ENCODE data around the gene THOP1.

THOP1 gene

GRCh38 chr19:2827022-2827421, 41.7 kb downstream of the THOP1 start:
- Histone ChIP-seq H3K4me3 (ENCODE audit: low read depth, low read length, poor library complexity, severe bottlenecking) (no peak overlapping the region), H3K79me2 (ENCODE audit: insufficient read depth, low read length) (no peaks in the 10 kb centered on the region), H3K4me1 (ENCODE audit: insufficient read depth, low read length, severe bottlenecking) (no peaks in the 10 kb centered on the region), H3K9me3 (ENCODE audit: low read length) (0 out of 2 replicates have a peak, but pooled peaks cover 2% of the 10 kb centered on the region), H3F3A (ENCODE audit: insufficient read depth, low read length) (no peaks in the 10 kb centered on the region), H4K20me1 (ENCODE audit: insufficient read depth, low read length) (no peaks in the 10 kb centered on the region), H3K9me2 (ENCODE audit: low read depth, low read length) (no peaks in the 10 kb centered on the region), H3K4me2 (ENCODE audit: low read length) (no peak overlapping the region), H3K27me3 (ENCODE audit: insufficient read depth, low read length) (no peaks in the 10 kb centered on the region), H3K9ac (ENCODE audit: low read length) (no peak overlapping the region), H2AFZ (ENCODE audit: low read length) (no peak overlapping the region), H3K36me3 (ENCODE audit: insufficient read depth, low read length) (no peaks in the 10 kb centered on the region), H3K27ac (ENCODE audit: low read depth, low read length, poor library complexity, severe bottlenecking) (no peak overlapping the region)
- TF ChIP-seq EZH2 (IDR thresholded peaks at IDR 0.05; ENCODE audit: borderline replicate concordance, low read length) (no peak), CTCF (IDR thresholded peaks at IDR 0.05; ENCODE audit: low read length) (no peak)

DNA sequence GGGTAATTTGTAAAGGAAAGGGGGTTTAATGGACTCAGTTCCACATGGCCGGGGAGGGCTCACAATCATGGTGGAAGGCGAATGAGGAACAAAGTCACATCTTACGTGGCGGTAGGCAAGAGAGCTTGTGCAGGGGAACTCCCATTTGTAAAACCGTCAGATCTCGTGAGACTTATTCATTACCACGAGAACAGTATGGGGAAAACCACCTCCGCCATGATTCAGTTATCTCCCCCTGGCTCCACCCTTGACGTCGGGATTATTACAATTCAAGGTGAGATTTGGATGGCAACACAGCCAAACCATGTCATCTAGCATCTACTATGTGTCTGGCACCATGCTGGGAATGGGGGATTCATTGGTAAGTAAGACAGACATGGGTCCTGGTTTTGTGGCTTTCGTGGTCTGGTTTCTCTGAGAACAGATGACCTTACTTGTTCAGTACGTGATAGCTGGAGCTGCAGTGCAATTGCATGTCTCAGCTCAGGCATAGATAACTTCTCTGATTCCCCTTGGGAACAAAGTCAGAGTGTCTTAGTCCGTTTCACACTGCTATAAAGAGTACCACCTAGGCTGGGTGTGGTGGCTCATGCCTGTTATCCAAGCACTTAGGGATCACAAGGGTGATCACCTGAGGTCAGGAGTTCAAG, 42.7 kb downstream of the THOP1 start:
- Histone ChIP-seq H3F3A (ENCODE audit: insufficient read depth, low read length) (no peaks in the 10 kb centered on the region), H3K36me3 (ENCODE audit: insufficient read depth, low read length) (no peaks in the 10 kb centered on the region), H3K9me3 (ENCODE audit: low read length) (peaks cover 2% of the 10 kb centered on the region; the same call in 1 of the 2 replicates), H3K27me3 (ENCODE audit: insufficient read depth, low read length) (no peaks in the 10 kb centered on the region), H3K4me1 (ENCODE audit: insufficient read depth, low read length, severe bottlenecking) (no peaks in the 10 kb centered on the region), H4K20me1 (ENCODE audit: insufficient read depth, low read length) (no peaks in the 10 kb centered on the region), H3K9me2 (ENCODE audit: low read depth, low read length) (no peaks in the 10 kb centered on the region), H2AFZ (ENCODE audit: low read length) (no peak overlapping the region), H3K79me2 (ENCODE audit: insufficient read depth, low read length) (no peaks in the 10 kb centered on the region), H3K4me3 (ENCODE audit: low read depth, low read length, poor library complexity, severe bottlenecking) (no peak overlapping the region), H3K9ac (ENCODE audit: low read length) (no peak overlapping the region), H3K27ac (ENCODE audit: low read depth, low read length, poor library complexity, severe bottlenecking) (no peak overlapping the region), H3K4me2 (ENCODE audit: low read length) (no peak overlapping the region)
- TF ChIP-seq CTCF (IDR thresholded peaks at IDR 0.05; ENCODE audit: low read length): no peak
- TF ChIP-seq EZH2 (IDR thresholded peaks at IDR 0.05; ENCODE audit: borderline replicate concordance, low read length): no peak

DNA sequence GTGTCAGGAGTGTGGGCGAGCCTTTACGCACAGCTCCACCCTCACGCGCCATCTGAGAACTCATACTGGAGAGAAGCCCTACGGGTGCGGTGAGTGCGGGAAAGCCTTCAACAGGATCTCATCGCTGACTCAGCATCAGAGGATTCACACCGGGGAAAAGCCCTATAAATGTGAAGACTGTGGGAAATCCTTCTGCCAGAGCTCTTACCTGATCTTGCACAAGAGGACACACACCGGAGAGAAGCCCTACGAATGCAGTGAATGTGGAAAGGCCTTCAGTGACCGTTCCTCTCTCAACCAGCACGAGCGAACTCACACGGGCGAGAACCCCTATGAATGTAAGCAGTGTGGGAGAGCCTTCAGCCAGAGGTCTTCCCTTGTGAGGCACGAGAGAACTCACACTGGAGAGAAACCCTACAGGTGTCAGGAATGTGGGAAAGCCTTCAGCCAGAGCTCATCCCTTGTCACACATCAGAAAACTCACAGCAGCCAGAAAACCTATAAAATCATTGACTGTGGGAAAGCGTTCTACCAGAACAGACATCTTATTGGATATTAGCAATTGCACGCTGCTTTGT, 49.1 kb downstream of the THOP1 start:
- H3K9me2 ChIP-seq (ENCODE audit: low read depth, low read length): no peaks in the 10 kb centered on the region
- H3K4me2 ChIP-seq (ENCODE audit: low read length): no peak overlapping the region
- H3K9me3 ChIP-seq (ENCODE audit: low read length): peaks cover 31% of the 10 kb centered on the region
- no peak overlapping the region for H3K4me3 ChIP-seq (ENCODE audit: low read depth, low read length, poor library complexity, severe bottlenecking)
- H2AFZ ChIP-seq (ENCODE audit: low read length): no peak overlapping the region
- H3K79me2 ChIP-seq (ENCODE audit: insufficient read depth, low read length): no peaks in the 10 kb centered on the region
- no peaks in the 10 kb centered on the region for H3K36me3 ChIP-seq (ENCODE audit: insufficient read depth, low read length)
- no peaks in the 10 kb centered on the region for H3K4me1 ChIP-seq (ENCODE audit: insufficient read depth, low read length, severe bottlenecking)
- H3K27ac ChIP-seq (ENCODE audit: low read depth, low read length, poor library complexity, severe bottlenecking): no peak overlapping the region
- no peaks in the 10 kb centered on the region for H3K27me3 ChIP-seq (ENCODE audit: insufficient read depth, low read length)
- no peak overlapping the region for H3K9ac ChIP-seq (ENCODE audit: low read length)
- H4K20me1 ChIP-seq (ENCODE audit: insufficient read depth, low read length): no peaks in the 10 kb centered on the region
- no peak for TF ChIP-seq EZH2 (IDR thresholded peaks at IDR 0.05; ENCODE audit: borderline replicate concordance, low read length)
- TF ChIP-seq CTCF (IDR thresholded peaks at IDR 0.05; ENCODE audit: low read length): no peak
- H3F3A ChIP-seq (ENCODE audit: insufficient read depth, low read length): no peaks in the 10 kb centered on the region
